Activated T-helper 17 cell treated with anti-CD3 and anti-CD28 coated beads, Interleukin-2, amount 50 U/mL, for 72 hours (primary cell): ENCODE data around the gene GATAD1. TPM values are rescaled to one million over a fixed set of nuclear protein-coding genes. Genes with fewer than 3 reads are reported as not detected.
"Not testable (repeated sequence)": the region's sequence is repeated elsewhere in the genome, so short reads cannot be mapped to it uniquely, and the experiment has no call there.

Experiments
- ATAC-seq: fragments of 150-1000 bp; cut with Tn5 transposase; replicated peaks from 2 replicates; pipeline ENCODE4 v1.10.0; 2021; ENCODE audit warnings: mild to moderate bottlenecking, moderate library complexity
- H3K27ac Mint-ChIP-seq: one replicate; pipeline ENCODE4 v1.8.0; 2022; ENCODE audit warnings: mixed read lengths
- H3K27me3 Mint-ChIP-seq: one replicate; pipeline ENCODE4 v1.8.0; 2022; ENCODE audit warnings: mixed read lengths
- H3K36me3 Mint-ChIP-seq: one replicate; pipeline ENCODE4 v1.8.0; 2022; ENCODE audit warnings: low read depth, mild to moderate bottlenecking, mixed read lengths
- H3K4me1 Mint-ChIP-seq: one replicate; pipeline ENCODE4 v1.8.0; 2022; ENCODE audit warnings: mixed read lengths
- H3K4me3 Mint-ChIP-seq: one replicate; pipeline ENCODE4 v1.8.0; 2022; ENCODE audit warnings: mild to moderate bottlenecking, mixed read lengths
- H3K9me3 Mint-ChIP-seq: one replicate; pipeline ENCODE4 v1.8.0; 2022; ENCODE audit warnings: mixed read lengths
- total RNA-seq, 2 donors: library from RNA; stranded (reverse); gene quantifications; one replicate each; pipeline ENCODE4 v1.2.3, GENCODE V29; 2022

The GATAD1 gene
- total RNA-seq, 2 donors from 2014 or later: 16.1 to 24.3 TPM

- Mint-ChIP-seq H3K4me1 (no peaks in the 10 kb centered on the region), H3K9me3 (no peaks in the 10 kb centered on the region), H3K27ac (no peak overlapping the region), H3K36me3 (peaks cover 14% of the 10 kb centered on the region), H3K4me3 (no peak overlapping the region), H3K27me3 (no peaks in the 10 kb centered on the region)
- ATAC-seq: no peak
Observed at GRCh38 chr7:92460510-92460909, 13.2 kb downstream of the GATAD1 start.

- peak; percentile 68 for ATAC-seq
- H3K4me3 Mint-ChIP-seq: no peak overlapping the region
- H3K9me3 Mint-ChIP-seq: no peaks in the 10 kb centered on the region
- no peak overlapping the region for H3K27ac Mint-ChIP-seq
- no peaks in the 10 kb centered on the region for H3K4me1 Mint-ChIP-seq
- peaks cover 6% of the 10 kb centered on the region for H3K36me3 Mint-ChIP-seq
- no peaks in the 10 kb centered on the region for H3K27me3 Mint-ChIP-seq
Observed at GRCh38 chr7:92461027-92462003, 14.0 kb downstream of the GATAD1 start.

- Mint-ChIP-seq H3K27ac (no peak overlapping the region), H3K9me3 (no peaks in the 10 kb centered on the region), H3K4me3 (no peak overlapping the region), H3K36me3 (no peaks in the 10 kb centered on the region), H3K27me3 (no peaks in the 10 kb centered on the region), H3K4me1 (no peaks in the 10 kb centered on the region)
- no peak for ATAC-seq
Observed at GRCh38 chr7:92462560-92462959, 15.3 kb downstream of the GATAD1 start.

GRCh38 chr7:92464515-92464914, 17.2 kb downstream of the GATAD1 start:
- no peaks in the 10 kb centered on the region for H3K36me3 Mint-ChIP-seq
- peaks cover 3% of the 10 kb centered on the region for H3K9me3 Mint-ChIP-seq
- no peaks in the 10 kb centered on the region for H3K27me3 Mint-ChIP-seq
- ATAC-seq: no peak
- H3K4me1 Mint-ChIP-seq: no peaks in the 10 kb centered on the region
- H3K27ac Mint-ChIP-seq: no peak overlapping the region
- H3K4me3 Mint-ChIP-seq: no peak overlapping the region

- ATAC-seq: no peak
- Mint-ChIP-seq H3K36me3 (no peaks in the 10 kb centered on the region), H3K9me3 (peaks cover 3% of the 10 kb centered on the region), H3K4me1 (no peaks in the 10 kb centered on the region), H3K27me3 (no peaks in the 10 kb centered on the region), H3K4me3 (no peak overlapping the region), H3K27ac (no peak overlapping the region)
Observed at GRCh38 chr7:92466682-92467081, 19.4 kb downstream of the GATAD1 start.

GRCh38 chr7:92468589-92468988, 21.3 kb downstream of the GATAD1 start:
- not testable (repeated sequence) for H3K27ac Mint-ChIP-seq, H3K9me3 Mint-ChIP-seq, H3K4me3 Mint-ChIP-seq, H3K27me3 Mint-ChIP-seq, ATAC-seq, H3K4me1 Mint-ChIP-seq, H3K36me3 Mint-ChIP-seq

GRCh38 chr7:92473989-92474388, 26.7 kb downstream of the GATAD1 start:
- H3K27ac Mint-ChIP-seq, H3K4me3 Mint-ChIP-seq, H3K9me3 Mint-ChIP-seq, H3K36me3 Mint-ChIP-seq, H3K27me3 Mint-ChIP-seq, ATAC-seq, H3K4me1 Mint-ChIP-seq: not testable (repeated sequence)

GRCh38 chr7:92475261-92475770, 28.0 kb downstream of the GATAD1 start:
- H3K27ac Mint-ChIP-seq, H3K36me3 Mint-ChIP-seq, H3K9me3 Mint-ChIP-seq, H3K27me3 Mint-ChIP-seq, H3K4me3 Mint-ChIP-seq, H3K4me1 Mint-ChIP-seq, ATAC-seq: not testable (repeated sequence)

GRCh38 chr7:92475851-92476590, 28.7 kb downstream of the GATAD1 start:
- not testable (repeated sequence) for H3K36me3 Mint-ChIP-seq, ATAC-seq, H3K27me3 Mint-ChIP-seq, H3K9me3 Mint-ChIP-seq, H3K27ac Mint-ChIP-seq, H3K4me3 Mint-ChIP-seq, H3K4me1 Mint-ChIP-seq

GRCh38 chr7:92477681-92478080, 30.4 kb downstream of the GATAD1 start, which contains the start of gene ERVW-1:
TSS of gene ERVW-1 (minus strand) at chr7:92477946. CDS start at chr7:92470381, 7,565 bp downstream.
- not testable (repeated sequence) for H3K9me3 Mint-ChIP-seq, H3K27me3 Mint-ChIP-seq, H3K4me3 Mint-ChIP-seq, H3K4me1 Mint-ChIP-seq, H3K27ac Mint-ChIP-seq, ATAC-seq, H3K36me3 Mint-ChIP-seq

GRCh38 chr7:92478095-92478494, 30.8 kb downstream of the GATAD1 start:
- no peak for ATAC-seq
- Mint-ChIP-seq H3K4me1 (no peaks in the 10 kb centered on the region), H3K27ac (no peak overlapping the region), H3K27me3 (no peaks in the 10 kb centered on the region), H3K4me3 (no peak overlapping the region), H3K9me3 (no peaks in the 10 kb centered on the region), H3K36me3 (no peaks in the 10 kb centered on the region)

GRCh38 chr7:92478711-92479110, 31.4 kb downstream of the GATAD1 start:
- Mint-ChIP-seq H3K4me1 (no peaks in the 10 kb centered on the region), H3K9me3 (no peaks in the 10 kb centered on the region), H3K4me3 (no peak overlapping the region), H3K27me3 (no peaks in the 10 kb centered on the region), H3K36me3 (no peaks in the 10 kb centered on the region), H3K27ac (no peak overlapping the region)
- ATAC-seq: no peak

- H3K36me3 Mint-ChIP-seq, H3K9me3 Mint-ChIP-seq, ATAC-seq, H3K4me3 Mint-ChIP-seq, H3K27me3 Mint-ChIP-seq, H3K27ac Mint-ChIP-seq, H3K4me1 Mint-ChIP-seq: not testable (repeated sequence)
Observed at GRCh38 chr7:92479146-92479545, 31.9 kb downstream of the GATAD1 start.

- peaks cover 28% of the 10 kb centered on the region for H3K36me3 Mint-ChIP-seq
- not testable (repeated sequence) for H3K9me3 Mint-ChIP-seq, H3K27me3 Mint-ChIP-seq, ATAC-seq, H3K4me3 Mint-ChIP-seq, H3K4me1 Mint-ChIP-seq, H3K27ac Mint-ChIP-seq
Observed at GRCh38 chr7:92483624-92484023, 36.3 kb downstream of the GATAD1 start.

- H3K4me1 Mint-ChIP-seq, H3K4me3 Mint-ChIP-seq, ATAC-seq, H3K27ac Mint-ChIP-seq, H3K27me3 Mint-ChIP-seq, H3K9me3 Mint-ChIP-seq: not testable (repeated sequence)
- H3K36me3 Mint-ChIP-seq: peaks cover 33% of the 10 kb centered on the region
Observed at GRCh38 chr7:92484226-92484625, 36.9 kb downstream of the GATAD1 start.
